ENCODE measurements around the gene PLAU. TPM values are rescaled to one million over a fixed set of nuclear protein-coding genes. Genes with fewer than 3 reads are reported as not detected.

PLAU gene
- total and polyA plus RNA-seq, 2 of the 13 experiments (the other 11 are each of a cell fraction or from before 2014, with no cell fraction given): 0.45 to 11.2 TPM

- DNase-seq (ENCODE audit: low spot score) (no peak), FAIRE-seq (no peak), ATAC-seq (no peak)
- TF ChIP-seq ZNF256 (CRISPR knock-in tag; conservative IDR thresholded peaks at IDR 0.05): no peak
- no peak for TF ChIP-seq ZNF740 (CRISPR knock-in tag; IDR thresholded peaks at IDR 0.05)
- TF ChIP-seq SP5 (CRISPR knock-in tag; IDR thresholded peaks at IDR 0.05; ENCODE audit: borderline replicate concordance, low read depth): no peak
- no peak for TF ChIP-seq KDM5B (CRISPR knock-in tag; IDR thresholded peaks at IDR 0.05; ENCODE audit: borderline replicate concordance)
- no peak for TF ChIP-seq ISX (CRISPR knock-in tag; conservative IDR thresholded peaks at IDR 0.05)
- no peak for TF ChIP-seq ZSCAN12 (CRISPR knock-in tag; IDR thresholded peaks at IDR 0.05)
- no peak for TF ChIP-seq CHD4 (IDR thresholded peaks at IDR 0.05; ENCODE audit: borderline replicate concordance, low read length)
- no peak for TF ChIP-seq PAWR (CRISPR knock-in tag; IDR thresholded peaks at IDR 0.05; ENCODE audit: borderline replicate concordance)
- no peak for TF ChIP-seq TBX2 (CRISPR knock-in tag; IDR thresholded peaks at IDR 0.05; ENCODE audit: borderline replicate concordance)
- TF ChIP-seq AGO1 (IDR thresholded peaks at IDR 0.05; ENCODE audit: low read depth, low read length, poor library complexity, severe bottlenecking): no peak
- ChIA-PET CTCF (ENCODE audit: low intra/inter-chr PET ratio, low total read pairs) (no interaction called here), POLR2A (no interaction called here)
- intact Hi-C loops (cut with micrococcal nuclease; ENCODE audit: unreplicated experiment) (no loop called here), in situ Hi-C loops (cut with HindIII; ENCODE audit: extremely low pct_ligation_motif_present, low pct_unique_long_range_greater_than_20kb) (no loop called here)
- peaks cover 4% of the 10 kb centered on the region for H3K79me2 ChIP-seq (ENCODE audit: insufficient read depth, low read length)
- H4K20me1 ChIP-seq (ENCODE audit: insufficient read depth, low read length): no peaks in the 10 kb centered on the region
- no peaks in the 10 kb centered on the region for H3K27me3 ChIP-seq (ENCODE audit: control insufficient read depth in 1 of 2, insufficient read depth in 2 of 2, low read length in 2 of 2)
- no peak overlapping the region for H3K27ac ChIP-seq (ENCODE audit: extremely low read length, insufficient read depth, low read length)
- WGBS (ENCODE audit: low lambda C conversion rate): 95% methylated on average over 9 of the region's 11 CpGs
- no peaks in the 10 kb centered on the region for H3K9me3 ChIP-seq (ENCODE audit: low read length)
- peaks cover 6 to 41% of the 10 kb centered on the region in 2 experiments for H3K36me3 ChIP-seq (replicated peaks in 1 of 2; ENCODE audit: control insufficient read depth in 1 of 2, insufficient read depth in 2 of 2, low read length in 2 of 2)
- H2AFZ ChIP-seq (ENCODE audit: low read length): no peak overlapping the region
- no peak overlapping the region for H3K4me2 ChIP-seq (ENCODE audit: low read depth, low read length)
- H3K4me3 ChIP-seq (replicated peaks in 1 of 3; ENCODE audit: insufficient read depth in 1 of 3, low read depth in 2 of 3, low read length in 3 of 3): no peak overlapping the region
- no peak overlapping the region for H3K9ac ChIP-seq (ENCODE audit: insufficient read depth, low read depth, low read length)
- no TSS peak for BruUV-seq (replicated peaks)
- H3K4me1 ChIP-seq (ENCODE audit: insufficient read depth, low read length): no peaks in the 10 kb centered on the region
Measured at GRCh38 chr10:73865459-73866442, 45.2 kb upstream of the PLAU start.
